Right renal pelvis (tissue), 4 donors: ENCODE data around the gene LGI4. TPM values are rescaled to one million over a fixed set of nuclear protein-coding genes. Genes with fewer than 3 reads are reported as not detected.
"Not testable (repeated sequence)": the region's sequence is repeated elsewhere in the genome, so short reads cannot be mapped to it uniquely, and the experiment has no call there.

Experiments used
- DNase-seq, 4 donors: peaks; one replicate each; pipeline ENCODE4 v3.0.0-alpha.2; 2013; ENCODE audit warnings: low read depth in 4 of 4, low spot score in 3 of 4, missing footprints in 1 of 4
- polyA plus RNA-seq, 4 donors: library from polyadenylated mRNA; unstranded; fragments of 120-200 nt; gene quantifications; one replicate each; pipeline ENCODE4 v1.2.1, GENCODE V29; 2013; ENCODE audit not compliant: insufficient read length in 4 of 4

The LGI4 gene
- polyA plus RNA-seq, 4 donors = 2.0 to 4.9 (median 3.2) TPM

GRCh38 chr19:35142606-35143230, 7.9 kb upstream of the LGI4 start:
- no peak for DNase-seq

GRCh38 chr19:35141837-35142605, 7.2 kb upstream of the LGI4 start:
- no peak for DNase-seq

GRCh38 chr19:35140962-35141836, 6.3 kb upstream of the LGI4 start:
- peak in 1 of 4 donors; percentile 54 for DNase-seq

DNA sequence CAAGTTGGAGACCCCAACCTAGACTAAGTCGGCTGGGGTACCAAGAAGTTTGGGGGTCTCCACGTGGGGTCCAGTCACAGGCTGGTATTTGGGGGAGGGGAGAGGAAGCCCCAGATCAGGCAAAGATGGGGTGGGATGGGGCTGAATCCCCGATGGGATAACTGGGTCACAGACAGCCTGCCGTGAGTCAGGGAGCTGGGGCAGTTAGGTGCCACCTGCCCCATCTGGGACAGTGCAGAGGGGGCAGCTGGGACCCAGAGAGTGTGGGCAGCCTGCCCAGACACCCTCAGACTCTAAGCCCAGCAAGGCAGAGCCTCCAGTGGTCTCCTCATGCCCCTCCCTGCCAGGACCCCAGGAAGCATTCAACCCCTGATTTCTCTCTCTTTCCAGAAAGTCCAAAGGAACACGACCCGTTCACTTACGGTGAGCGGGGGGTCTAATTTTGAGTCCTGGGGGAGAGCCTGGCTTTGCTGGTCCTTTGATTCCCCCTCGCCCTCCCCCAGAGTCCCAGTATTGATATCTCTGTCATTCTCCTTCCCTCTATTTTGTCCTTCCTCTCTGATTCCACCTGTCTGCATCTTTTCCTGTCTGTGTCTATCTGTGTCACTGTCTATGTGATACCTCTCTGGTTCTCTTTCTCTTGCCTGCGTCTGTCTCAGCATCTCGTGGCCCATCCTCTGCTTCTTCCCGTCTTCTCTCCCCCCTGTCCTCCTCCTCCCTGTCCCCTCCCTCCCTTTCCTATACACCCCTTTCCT, 5.5 kb upstream of the LGI4 start:
- no peak for DNase-seq

- DNase-seq = no peak
These were observed 3.5 kb upstream of the LGI4 start, which contains the start of gene FXYD1 for GRCh38 chr19:35138305-35138892. TSS of gene FXYD1 (plus strand) at chr19:35138824. CDS start at chr19:35140080, 1,256 bp downstream.

GRCh38 chr19:35136977-35137702, 2.3 kb upstream of the LGI4 start:
- DNase-seq = no peak

- no peak for DNase-seq
These were observed 1.4 kb upstream of the LGI4 start for GRCh38 chr19:35136231-35136630.

DNA sequence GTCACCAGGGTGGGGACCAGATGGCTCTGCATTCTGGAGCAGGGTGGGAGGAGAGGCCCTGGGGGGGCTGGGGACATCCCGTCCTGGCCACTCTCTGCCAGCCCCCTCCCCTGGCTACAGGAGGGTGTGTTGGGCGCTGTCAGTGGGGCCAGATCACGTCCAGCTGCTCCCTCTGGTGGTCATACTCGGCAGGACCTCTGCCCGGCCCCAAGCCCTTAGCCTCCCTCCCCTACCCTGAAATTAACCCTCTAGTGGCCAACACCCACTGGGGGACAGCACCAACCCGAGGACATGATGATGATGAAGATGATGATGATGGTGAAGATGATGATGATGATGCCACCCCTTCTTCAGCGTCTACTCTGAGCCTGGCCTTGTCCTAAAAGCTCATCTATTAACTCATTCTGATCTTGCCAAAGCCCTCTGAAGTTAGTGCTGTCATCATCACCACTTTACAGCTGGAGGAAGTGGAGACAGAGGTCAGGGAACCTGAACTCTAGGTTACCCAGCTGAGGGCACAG, 590 bp upstream of the LGI4 start:
- DNase-seq = peak in 2 of 4 donors; percentile 67 to 71

GRCh38 chr19:35133826-35134225, 1.0 kb downstream of the LGI4 start:
- DNase-seq = no peak

DNA sequence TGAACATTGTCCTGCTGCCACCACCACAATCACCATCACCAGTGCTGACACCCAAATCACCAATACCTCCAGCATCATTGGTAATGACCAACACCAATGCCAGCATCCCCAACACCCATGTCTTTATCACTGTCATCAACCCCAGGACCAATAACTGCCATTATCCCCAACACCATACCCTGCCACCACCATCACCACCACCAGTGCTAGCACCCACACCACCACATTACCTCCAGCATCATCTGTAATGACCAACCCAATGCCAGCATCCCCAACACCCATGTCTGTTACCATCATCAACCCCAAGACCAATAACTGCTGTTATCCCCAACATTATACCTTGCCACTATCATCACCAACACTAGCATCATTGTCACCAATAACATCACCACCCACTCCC, 2.6 kb downstream of the LGI4 start:
- DNase-seq = no peak

DNA sequence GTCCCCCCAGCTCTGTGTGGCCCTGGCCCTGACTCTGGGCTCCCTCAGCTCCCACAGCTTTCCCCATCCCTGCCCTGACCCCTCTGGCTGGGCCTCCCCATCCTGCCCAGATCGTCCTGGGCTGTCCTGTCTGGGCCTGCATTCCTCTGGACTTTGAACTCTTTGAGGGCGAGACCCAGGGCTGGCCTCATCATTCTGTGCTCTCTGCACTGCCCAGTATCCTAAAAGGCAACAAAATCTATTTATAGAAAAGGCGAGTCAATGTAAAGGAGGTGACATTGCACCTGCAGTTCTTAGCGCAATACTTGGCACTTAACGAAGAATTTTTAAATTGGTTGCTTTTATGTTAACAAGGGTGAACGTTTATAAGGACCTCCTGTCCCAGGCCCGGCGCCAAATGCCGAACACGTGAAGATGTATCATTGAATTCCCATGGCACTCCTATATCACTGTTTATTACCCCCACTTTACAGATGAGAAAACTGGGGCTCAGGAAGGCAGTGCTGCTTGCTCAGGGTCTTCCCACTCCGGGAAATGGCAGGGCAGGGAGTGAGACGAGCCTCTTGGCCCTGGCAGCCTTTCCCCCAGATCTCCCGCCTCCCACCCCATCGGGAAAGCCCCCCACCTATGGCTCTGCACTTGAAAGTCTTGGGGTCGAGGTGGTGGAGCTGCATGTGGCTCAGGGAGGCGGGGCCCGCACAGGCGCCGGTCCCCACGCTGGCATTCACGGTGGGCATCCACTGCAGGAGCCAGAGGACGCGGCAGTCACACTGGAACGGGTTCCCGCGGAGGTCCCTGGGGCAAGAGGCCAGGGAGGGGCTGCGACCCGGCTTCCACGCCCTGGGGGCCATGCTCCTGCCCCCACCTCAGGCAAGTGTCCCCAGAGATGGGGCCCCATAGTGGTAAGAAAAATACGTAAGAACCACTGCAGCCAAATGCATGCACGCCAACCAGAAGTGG, 3.8 kb downstream of the LGI4 start:
- DNase-seq = no peak

DNA sequence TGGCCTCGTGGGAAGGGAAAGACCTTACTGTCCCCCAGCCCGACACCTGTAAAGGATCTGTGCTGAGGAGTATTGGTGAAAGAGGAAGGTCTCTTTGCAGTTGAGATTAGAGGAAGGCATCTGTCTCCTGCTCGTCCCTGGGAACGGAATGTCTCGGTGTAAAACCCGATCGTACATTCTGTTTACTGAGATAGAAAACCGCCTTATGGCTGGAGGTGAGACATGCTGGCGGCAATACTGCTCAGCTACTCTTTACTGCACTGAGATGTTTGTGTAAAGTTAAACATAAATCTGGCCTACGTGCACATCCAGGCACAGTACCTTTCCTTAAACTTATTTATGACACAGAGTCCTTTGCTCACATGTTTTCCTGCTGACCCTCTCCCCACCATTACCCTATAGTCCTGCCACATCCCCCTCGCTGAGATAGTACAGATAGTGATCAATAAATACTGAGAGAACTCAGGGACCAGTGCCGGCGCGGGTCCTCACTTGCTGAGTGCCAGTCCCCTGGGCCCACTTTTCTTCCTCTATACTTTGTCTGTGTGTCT, 5.1 kb downstream of the LGI4 start:
- not testable (repeated sequence) for DNase-seq

DNA sequence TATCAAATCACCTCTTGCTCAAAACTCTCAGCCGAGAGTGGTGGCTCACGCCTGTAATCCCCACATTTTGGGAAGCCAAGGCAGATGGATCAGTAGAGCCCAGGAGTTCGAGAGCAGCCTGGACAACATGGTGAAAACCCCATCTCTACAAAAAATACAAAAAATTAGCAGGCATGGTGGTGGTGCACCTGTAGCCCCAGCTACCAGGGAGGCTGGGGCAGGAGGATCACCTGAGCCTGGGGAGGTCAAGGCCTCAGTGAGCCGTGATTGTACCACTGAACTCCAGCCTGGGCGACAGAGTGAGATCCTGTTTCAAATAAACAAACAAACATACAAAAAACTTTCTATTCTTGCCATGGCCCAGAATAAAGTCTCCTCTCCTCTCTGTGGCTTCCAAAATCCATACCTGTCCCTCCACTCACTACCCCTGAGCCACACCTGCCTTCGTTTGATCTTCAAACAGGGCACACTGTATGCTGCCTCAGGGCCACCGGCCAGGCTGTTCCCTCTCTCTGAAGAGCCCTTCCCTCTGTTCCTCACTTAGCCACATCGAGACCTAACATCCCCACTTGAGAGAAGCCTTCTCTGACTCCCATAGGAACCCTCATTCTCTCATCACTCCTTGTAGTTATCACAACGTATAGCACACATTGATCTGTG, 6.3 kb downstream of the LGI4 start:
- no peak for DNase-seq

GRCh38 chr19:35127871-35128270, 7.0 kb downstream of the LGI4 start:
- no peak for DNase-seq

DNA sequence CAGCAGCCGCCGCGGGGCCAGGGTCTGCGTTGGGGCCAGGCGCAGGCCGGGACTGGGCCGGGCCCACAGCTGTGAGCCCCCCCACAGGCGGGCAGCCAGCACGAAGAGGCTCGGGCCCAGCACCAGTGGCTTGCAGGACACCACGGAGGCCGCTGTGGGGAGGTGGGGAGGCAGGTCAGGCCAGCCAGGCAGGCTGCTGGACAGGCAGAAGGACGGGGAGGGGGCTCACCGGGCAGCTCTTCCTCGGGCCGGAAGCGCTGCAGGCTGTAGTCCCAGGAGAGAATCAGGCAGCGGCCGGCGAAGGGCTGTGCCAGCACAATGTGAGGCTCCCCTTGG, 8.3 kb downstream of the LGI4 start:
- DNase-seq = no peak

DNA sequence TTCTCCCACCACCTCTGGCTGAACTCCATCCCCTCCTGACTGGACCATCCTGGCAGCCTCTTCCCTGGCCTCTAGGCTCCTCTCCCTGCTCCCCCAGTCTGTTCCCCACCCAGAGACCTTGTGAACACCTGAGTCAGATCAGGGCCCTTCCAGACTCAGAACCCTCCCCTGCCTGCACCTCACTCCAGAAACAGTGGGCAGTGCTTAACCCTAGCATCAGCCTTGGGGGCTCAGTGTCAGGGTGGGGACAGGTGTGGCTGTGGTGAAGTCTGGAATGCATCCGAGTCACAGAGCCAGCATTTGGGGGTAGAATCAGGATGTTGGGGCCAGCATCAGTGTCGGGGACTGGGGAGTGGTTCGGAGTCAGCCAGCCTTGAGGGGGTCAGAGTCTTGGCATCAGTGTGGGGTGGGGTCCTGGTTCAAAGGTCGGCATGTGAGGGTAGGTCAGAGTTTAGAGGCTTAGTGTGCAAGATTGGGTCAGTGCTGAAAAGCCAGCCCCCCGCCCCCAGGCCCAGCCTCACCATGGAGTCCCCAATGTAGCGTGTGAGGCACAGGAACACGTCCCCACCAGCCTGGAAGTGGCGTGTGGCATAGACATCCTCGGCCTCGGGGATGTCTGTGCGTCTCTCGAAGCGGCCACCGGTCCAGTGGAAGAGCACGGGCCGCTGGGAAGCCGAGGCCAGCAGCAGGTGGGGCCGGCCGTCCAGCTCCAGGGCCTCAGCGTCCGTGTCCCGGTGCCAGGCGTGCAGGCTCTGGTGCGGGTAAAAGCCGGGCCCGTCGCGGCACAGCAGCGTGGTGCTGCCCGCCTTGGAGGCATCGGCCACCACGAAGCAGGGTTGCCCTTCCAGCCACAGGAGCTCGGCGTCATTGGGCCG, 8.9 kb downstream of the LGI4 start:
- DNase-seq = no peak
